PC-3 (cell line): ENCODE results near the gene ZNF496.

Source experiments
- EZH2 ChIP-seq: fragments of 300-600 bp; sonication (generic); IDR thresholded peaks from one replicate; pipeline ENCODE4 v1.6.1; 2017; ENCODE audit warnings: antibody characterized with exemption, mild to moderate bottlenecking, low read length; ENCODE audit not compliant: unreplicated experiment
- EZH2phosphoT487 ChIP-seq: fragments of 300-600 bp; sonication (generic); IDR thresholded peaks from 2 replicates; pipeline ENCODE4 v1.6.1; 2018; ENCODE audit warnings: mild to moderate bottlenecking, antibody characterized with exemption, low read length, borderline replicate concordance
- TF ChIP-seq, protein P1 (sequence below): fragments of 300-600 bp; sonication (generic); conservative IDR thresholded peaks from 2 replicates; pipeline ENCODE4 v1.5.1; 2017; ENCODE audit warnings: antibody characterized with exemption, low read depth, mild to moderate bottlenecking, low read length

DNA sequence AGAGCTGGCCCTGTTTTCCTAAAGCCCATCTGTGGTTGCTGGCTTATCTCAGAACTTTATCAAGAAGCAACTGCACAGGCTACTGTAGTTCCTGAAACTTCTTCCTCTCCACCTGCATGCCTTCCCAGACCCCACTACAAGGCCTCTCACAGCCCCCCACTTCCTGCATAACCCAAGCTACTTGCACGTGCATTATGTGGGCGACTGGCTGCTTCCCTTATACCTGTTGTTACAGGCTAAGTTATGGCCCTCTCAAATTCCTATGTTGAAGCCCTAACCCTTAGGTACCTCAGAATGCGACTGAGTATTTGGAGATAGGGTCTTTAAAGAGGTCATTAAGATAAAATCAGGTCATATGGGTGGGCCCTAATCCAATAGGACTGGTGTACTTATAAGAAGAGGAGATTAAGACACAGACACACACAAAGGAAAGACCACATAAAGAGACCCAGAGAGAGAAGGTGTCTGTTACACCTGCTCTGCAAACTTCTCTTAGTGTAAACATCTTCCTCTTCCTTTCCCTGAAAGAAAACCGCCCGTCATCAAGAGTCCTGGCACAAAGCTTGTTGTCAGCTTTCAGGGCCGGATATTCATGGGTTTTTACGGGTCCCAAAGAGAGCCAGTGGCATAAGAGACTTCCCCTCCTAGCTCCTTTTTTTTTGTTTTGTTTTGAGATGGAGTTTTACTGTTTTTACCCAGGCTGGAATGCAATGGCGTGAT is 5.1 kb downstream of the ZNF496 start:
- TF ChIP-seq, protein P1, sequence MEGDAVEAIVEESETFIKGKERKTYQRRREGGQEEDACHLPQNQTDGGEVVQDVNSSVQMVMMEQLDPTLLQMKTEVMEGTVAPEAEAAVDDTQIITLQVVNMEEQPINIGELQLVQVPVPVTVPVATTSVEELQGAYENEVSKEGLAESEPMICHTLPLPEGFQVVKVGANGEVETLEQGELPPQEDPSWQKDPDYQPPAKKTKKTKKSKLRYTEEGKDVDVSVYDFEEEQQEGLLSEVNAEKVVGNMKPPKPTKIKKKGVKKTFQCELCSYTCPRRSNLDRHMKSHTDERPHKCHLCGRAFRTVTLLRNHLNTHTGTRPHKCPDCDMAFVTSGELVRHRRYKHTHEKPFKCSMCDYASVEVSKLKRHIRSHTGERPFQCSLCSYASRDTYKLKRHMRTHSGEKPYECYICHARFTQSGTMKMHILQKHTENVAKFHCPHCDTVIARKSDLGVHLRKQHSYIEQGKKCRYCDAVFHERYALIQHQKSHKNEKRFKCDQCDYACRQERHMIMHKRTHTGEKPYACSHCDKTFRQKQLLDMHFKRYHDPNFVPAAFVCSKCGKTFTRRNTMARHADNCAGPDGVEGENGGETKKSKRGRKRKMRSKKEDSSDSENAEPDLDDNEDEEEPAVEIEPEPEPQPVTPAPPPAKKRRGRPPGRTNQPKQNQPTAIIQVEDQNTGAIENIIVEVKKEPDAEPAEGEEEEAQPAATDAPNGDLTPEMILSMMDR = no peak
- TF ChIP-seq EZH2phosphoT487 (no peak), EZH2 (no peak)
